TTC549 (cell line): ENCODE results near the gene NR3C2.

ENCODE experiments used
- FAIRE-seq: peaks from 2 replicates; lab custom pipeline; 2012; peaks lifted over from hg19 to GRCh38; lab: Jason Lieb, UNC

NR3C2 gene

DNA sequence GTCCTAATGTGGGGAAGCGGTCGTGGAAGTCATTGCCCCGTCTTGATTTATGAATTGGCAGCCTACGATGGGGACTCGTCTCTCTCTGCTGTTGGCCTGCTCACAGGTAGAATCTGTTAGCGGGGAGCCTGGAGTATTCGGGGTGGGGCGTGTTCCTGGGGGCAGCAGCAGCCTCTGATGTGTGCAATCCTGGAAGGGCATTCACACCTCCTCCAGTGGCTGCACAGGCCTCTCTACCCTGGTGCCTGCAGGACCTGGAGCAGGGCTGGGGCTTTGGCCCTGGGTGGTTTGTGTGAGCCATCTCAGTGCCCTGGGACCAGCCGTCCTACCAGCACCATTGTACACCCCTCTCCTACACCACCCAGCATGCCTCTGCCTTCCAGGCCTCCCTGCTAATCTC is 369.4 kb downstream of the NR3C2 start:
- FAIRE-seq = no peak

DNA sequence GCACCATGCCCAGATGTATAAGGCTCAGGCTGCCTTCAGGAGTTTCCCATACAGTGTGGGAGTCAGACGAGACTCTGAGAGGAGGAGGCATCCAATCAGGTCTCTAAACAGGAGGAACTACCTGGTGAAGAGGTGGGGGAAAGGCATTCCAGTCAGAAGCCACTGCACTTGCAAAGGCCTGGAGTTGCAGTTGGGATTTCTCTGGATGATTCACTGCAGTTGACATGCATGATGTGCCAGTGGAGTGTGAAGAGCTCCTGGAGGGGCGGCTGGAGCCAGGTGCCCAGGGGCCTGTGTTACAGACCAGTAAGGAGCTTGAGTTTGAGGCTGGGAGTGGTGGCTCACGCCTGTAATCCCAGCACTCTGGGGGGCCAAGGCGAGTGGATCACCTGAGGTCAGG is 371.2 kb downstream of the NR3C2 start:
- no peak for FAIRE-seq

DNA sequence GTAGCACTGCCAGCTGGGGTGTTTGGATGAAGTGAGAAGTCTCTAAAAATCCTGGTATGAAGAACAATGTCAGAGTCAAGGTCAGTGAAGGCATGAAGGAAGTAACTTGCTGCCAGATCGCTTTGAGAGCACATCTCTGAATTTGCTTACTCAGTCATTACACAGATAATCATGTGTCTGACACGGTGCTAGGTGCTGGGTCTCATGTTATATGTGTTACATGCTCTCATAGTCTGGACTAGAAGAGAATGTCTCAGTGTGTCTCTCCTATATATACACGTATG is 372.4 kb downstream of the NR3C2 start:
- FAIRE-seq = no peak

- no peak for FAIRE-seq
These were observed 372.9 kb downstream of the NR3C2 start for GRCh38 chr4:148069086-148069894.

DNA sequence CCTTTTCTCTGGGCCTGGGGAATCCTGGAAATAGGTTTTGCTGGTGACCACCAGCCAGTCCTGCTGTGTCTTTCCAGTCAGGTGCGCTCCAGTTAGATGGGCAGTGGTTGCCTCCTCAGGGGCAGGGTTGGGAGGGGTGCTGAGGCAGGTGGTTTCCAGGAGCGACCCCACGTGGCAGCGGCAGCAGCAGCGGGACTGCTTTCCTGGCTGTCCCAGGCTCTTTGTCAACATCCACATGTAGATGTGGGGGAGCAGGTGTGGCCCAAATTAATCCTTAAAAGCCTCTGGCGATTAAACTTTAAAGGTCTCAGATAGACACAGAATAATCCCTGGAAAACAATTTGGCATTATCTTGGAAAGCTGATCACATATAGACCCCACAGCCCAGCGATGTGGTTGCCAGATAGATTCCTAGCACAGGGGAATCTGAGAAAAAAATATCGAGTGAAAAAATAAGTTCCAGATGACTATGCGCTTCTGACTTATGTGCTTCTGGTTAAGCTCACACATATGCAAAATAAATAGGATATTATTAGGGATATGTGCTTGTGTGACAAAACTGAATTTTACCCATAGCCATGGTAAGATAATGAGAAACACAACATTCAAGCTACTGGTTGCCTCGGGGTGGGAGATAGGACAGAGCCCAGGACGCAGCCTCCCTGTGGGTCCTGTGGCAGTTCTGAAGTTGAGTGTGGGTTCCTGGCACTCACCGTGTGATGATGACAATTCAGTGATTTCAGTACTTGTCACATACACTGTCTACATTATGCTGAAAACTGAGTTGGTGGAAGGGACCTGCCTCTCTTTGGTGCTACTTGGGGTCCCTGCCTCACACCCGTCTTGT is 373.9 kb downstream of the NR3C2 start:
- no peak for FAIRE-seq

- no peak for FAIRE-seq
These were observed 374.8 kb downstream of the NR3C2 start for GRCh38 chr4:148067301-148067916.

- no peak for FAIRE-seq
These were observed 377.1 kb downstream of the NR3C2 start for GRCh38 chr4:148065075-148065474.

DNA sequence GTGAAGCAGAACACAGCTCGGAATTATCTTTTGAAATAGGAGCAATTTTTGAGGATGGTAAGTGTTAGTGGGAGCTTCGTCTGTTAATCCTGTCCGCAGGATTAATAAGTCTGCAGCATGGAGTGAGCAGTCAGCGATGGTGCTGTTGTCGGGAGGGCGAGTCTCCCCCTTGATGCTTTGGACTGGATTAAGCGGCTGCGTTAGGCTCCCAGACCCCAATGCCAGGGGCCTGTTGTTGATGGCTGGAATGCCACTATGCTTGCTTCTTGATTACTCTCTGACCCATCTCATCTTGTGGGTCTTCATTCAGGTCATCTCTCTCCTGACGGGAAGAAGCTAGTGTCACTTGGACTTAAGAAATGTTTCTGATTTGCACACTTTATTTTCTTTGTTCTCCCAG is 377.8 kb downstream of the NR3C2 start:
- no peak for FAIRE-seq

GRCh38 chr4:148062301-148062950 is 379.8 kb downstream of the NR3C2 start:
- FAIRE-seq = no peak

DNA sequence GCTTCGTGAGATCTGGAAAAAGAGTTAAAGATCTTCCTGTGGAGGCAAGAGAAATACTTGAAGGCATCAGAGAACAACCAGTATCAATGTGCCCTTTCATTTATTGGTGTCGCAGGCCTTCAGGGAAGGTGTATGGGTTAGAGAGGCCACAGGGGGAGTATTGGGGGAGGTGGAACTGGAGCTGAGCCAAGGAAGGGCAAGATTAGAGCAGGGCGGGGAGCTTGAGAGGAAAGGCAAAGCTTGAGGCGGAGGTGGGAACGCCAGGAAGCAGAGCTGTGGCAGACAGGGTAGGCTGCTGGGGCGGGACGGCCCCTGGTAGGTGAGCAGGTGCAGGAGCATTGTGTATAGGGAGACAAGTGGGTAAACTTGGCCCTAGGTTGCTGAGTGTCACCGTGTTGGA is 380.4 kb downstream of the NR3C2 start:
- no peak for FAIRE-seq

DNA sequence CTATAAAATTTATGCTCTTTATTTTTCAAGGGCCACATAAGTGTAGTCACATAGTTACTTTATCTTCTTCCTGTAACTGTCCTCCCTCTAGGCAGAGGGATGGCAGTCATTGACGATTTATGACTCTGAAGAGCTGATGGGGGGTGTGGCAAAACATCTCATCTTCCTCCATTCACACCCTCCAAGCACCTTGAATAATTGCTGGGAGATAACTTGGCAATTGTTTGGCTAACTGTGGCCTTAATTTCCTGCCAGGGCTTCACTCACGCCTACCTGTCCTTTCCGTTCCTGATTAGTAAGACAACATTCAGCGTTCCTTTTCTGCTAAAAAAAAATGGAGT is 381.1 kb downstream of the NR3C2 start:
- no peak for FAIRE-seq

DNA sequence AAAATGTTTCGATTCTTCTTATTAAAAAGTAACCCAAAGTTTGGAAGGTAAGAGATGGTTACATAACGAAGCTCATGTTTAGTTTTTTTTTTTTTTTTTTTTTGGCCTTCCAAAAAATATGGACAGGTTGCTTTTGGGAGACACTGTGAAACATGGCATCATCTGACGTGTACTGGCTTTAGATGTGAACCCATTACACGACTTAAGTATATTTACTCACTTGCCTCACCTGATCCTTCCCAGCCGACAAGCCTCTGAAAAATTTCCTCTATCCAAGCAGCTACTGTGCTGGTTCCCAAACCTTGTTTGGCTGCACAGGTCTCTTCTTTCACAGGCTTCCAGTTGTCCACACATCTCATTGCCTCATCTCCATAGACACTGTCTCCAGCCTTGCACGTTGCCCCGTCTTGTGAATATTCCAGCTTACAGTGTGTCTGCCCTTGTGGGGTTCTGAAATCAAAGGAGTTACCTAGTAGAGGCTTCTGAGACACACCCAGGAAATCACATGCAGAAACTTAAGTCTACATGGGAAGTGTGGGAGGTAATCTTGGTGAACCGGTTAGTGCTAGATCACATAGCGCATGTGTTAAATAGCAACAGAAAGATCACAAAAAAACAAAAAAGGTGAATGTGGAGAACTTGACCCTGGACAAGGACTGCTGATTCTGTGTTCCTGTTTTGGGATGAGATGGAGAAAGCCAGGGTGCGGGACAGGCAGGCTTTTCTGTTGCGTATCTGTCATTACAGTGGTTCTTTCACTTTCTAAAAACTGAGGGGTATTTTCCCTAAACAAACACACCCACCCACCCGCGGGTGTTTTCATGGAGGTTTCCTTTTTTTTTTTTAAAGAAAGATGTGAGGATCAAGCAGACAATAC is 381.7 kb downstream of the NR3C2 start:
- no peak for FAIRE-seq

DNA sequence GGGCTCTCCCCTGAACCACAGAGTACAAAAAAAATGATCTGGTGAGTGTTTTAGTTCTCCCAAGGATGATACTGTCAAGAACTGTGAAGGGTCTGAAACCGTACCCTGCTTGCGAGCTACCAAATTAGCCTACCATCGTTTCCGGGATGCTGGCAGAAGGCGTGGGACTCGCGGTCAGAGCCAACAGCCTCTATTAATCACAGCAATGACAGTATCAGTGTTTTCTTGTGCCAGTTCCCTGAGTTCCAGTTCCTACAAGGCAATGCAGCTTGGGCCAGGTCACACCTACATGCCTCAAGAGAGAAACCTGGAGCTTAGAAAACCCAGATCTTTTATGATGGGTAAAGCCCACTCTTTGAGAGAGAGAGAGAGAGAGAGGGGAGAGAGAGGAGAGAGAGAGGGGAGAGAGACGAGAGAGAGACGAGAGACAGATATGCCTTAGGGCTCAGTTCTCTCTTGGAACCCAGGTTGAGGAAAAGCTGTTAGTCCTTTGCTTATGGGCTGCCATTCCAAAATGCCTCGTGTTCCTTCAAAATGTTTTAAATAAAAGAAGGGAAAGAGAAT is 382.5 kb downstream of the NR3C2 start:
- FAIRE-seq = no peak

DNA sequence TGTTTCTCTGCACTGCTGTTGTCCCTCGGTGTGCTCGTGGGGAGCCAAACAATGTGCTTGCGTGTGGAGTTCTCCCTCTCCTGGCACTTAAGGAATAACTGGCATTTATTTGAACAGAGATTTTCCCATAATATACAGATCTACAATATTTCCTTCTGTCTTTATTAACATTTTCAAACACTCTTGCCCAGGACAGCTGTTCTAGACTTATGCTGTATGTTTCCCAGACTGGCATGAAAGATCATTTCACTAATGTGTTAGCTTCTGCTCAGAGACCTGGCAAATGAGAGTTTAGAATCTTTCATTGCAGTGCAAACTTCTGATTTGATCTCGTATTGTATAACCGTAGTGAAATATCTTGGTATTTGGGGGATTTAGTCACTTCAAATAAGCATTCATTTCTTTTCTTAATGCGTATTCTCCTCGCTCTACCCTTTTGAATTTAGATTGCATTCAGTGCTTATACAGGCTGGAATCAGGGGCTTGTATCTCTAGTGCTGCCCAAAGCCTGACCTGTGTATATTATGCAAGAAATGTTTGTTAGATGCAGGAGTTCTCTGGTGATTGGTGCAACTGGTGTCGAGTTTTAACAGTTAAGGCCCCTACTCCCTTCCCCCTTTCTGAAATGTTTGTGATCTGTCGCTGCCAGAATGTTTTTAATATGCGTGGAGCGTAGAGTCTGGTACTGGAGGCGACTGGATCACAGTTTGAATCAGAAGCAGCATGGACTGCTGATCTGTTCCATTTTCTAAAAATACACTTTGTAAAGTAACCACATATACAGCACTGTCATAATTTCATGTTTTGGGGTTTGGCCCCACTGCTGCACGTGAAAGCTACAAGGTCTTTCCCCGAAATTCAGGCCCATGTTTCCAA is 384.0 kb downstream of the NR3C2 start:
- FAIRE-seq = no peak

DNA sequence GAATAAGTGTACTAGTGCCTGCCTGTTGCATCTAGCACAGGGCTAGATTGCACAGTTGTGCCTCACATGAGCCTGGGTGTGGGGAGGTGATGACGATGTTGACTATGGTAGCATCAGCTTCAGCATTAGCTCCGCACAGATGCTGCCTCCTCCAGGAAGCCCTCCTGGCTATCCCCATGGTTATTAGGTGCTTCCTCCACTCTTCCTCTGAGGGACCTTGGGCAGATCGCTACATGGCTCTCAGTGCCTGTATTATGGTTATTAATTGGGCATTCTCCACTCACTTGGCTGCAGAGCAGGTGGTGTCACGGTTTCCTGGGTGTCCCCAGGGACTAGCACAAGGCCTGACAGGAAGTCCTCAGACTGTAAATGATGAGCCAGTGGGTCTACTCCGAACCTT is 384.7 kb downstream of the NR3C2 start:
- FAIRE-seq = no peak

DNA sequence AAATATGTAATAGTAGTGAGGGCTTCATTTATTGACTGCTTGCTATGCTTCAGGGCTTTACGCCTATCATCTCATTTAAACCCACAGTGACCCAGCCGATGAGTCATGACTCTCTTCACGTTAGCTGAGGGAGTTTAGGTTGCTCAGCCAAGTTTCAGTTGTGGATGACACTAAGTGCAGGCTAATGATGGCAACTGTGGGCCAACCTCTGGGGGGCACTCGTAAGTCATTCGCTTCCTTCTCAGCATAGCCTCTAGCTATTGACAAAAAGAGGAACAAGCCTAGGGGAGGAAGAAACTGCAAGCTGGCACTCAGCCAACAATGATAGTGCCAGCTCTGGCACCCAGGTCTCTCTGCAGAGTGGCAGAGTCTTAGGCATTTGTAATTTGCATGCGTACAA is 385.3 kb downstream of the NR3C2 start:
- no peak for FAIRE-seq

GRCh38 chr4:148055844-148056243 is 386.4 kb downstream of the NR3C2 start:
- FAIRE-seq = no peak

- FAIRE-seq = no peak
These were observed 387.9 kb downstream of the NR3C2 start for GRCh38 chr4:148054275-148054674.

DNA sequence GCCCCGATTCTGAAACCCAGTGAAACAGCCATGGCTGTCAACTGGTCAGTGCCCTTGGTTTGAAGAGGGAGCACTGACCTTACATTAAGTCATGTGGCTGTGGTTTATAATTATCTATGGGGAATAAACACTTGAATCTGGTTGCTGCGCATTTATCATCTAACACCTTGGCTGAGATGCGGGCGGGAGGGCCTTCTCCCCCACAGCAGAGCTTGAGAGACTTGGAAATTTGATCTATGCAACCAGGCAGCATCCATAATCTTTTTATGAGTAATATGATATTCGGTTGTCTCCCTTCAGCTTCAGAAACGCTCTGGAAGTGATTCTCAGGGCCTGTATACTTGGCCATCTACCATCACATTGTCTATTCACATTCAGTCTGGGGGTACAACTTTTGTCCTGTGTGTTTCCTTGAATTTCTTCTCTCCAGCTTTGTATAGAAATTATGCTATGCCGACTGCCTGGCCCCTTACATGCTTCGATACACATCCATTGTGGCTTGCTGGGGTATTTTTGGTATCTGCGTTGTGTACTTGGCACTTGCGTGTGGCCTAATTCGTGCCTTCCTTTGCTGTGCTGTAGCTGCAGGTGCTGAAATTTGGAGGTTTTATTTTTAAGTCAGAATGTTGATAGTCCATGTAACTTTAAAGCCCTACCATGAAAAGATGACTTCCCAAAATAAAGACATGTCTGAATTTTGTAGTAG is 388.8 kb downstream of the NR3C2 start:
- FAIRE-seq = no peak

DNA sequence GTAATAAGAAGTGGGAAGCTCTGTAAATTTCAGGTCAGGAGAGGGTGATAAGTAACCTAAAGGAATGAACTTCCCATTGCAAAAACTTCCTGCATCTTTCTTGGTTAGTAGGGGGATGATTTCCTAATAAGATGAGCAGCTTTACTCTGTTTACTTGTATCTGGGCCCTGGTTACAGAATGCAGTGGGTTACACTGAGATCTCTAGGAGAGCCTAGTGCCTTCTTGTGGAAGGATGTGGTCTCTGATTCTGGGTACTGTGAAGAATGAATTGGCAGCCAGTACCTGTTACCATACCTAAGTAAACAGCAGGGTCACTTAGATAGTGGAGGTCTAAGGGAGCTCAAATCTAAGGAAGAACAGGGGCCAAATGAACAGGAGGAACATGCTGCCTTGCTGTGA is 389.8 kb downstream of the NR3C2 start:
- no peak for FAIRE-seq
